ENCODE results near the gene PHF5A.
"Not testable (repeated sequence)": the region's sequence is repeated elsewhere in the genome, so short reads cannot be mapped to it uniquely, and the experiment has no call there.

The PHF5A gene

DNA sequence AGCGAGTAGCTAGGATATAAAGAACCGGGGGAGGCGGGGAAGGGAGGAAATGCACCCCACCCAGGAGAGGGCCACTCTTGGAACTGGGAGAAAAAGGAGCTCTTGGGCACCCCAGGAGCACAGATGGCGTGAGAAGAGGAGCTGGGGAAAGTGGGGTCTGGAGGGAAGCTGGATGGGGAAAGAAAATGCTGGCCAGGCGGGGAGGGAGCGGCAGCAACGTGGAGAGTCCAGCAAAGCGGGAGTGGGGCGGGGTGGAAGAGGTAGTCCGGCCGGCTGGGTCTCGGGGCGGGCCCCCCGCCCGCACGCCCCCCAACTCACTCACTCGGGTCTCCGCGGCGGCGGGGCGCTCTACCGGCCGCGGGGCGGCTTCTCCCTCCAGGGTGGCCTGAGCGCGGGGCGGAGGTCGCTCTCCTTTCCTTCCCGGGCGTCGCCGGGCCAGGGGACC lies 22.4 kb downstream of the PHF5A start:
- DNase-seq: no peak

DNA sequence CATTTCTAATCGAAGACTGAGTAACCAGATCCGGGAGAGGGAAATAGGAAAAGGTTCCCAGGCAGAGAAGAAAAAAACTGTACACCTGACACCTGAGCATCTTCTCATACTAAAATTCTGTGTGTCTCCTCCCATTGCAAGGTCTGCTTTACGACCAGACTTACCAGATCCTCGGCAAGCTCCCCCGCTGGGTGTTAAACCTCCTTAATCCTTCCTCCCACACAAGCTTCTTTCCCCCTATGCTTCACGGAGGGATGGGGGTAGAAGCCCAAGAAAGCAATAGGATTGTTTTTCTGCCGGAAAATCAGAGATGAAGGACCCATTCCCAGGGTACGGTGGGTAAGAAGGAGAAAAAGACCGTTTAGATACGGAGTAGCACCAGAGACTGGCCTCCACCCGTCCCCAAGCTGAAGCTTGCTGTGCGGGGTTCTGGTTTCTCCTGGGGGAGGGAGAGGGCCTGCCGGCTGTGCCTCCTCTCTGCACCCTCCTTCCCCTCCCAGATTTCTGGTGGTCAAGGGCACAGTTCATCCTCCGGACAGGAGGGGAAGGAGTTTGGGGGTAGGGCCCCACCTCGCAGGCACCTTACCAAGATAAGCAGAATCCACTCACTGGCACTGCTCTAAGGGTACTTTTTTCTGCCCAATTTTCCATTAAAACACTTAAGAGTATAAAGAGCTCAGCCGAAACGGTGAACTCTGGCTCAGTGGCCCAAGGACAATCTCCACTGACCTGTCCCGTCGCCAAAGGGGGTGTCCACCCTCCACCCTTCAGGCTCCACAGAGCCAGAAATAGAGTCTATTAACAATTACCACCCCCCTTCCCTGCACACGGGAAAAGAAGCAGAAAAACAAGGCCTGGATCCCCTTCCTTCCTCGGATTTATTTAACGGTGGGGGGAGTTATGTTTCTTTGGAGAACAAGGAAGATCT lies 23.1 kb downstream of the PHF5A start:
- DNase-seq: peak; percentile 14

DNA sequence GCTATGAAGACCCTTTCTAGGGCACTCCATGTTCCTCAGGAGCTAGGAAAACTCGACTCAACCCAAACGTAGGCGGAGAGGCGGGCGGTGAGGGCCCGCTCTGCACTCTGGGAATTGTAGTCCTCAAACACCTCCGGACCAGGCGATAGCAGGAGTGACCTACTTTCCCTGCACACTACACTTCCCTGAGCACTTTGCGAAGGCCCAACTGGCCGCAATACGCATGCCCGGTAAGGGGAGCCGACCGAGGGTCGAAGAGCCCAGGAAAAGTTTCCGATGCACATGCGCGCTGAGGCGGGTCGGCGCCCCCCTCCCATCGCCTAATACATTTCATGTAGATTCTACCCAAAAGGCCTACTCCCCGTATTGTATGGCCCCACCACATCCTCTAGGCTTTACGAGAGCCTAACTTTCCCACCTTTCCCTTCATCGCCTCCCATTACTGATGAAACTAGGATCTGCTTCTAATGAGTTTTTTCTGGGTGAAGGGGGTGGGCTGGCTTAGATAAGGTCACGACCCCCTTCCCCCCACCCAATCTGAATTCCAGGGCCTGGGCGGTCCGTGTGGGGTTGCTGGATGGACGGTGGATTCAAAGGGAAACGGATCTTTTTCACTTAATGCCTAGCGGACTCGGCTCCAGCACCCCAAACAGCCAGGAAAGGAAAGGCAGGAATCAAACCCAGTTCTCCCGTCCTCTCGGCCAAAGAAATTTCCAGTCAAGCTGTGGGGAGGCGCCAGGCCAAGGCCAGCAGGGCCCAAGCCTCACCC lies 23.9 kb downstream of the PHF5A start:
- peak; percentile 92 for DNase-seq

DNA sequence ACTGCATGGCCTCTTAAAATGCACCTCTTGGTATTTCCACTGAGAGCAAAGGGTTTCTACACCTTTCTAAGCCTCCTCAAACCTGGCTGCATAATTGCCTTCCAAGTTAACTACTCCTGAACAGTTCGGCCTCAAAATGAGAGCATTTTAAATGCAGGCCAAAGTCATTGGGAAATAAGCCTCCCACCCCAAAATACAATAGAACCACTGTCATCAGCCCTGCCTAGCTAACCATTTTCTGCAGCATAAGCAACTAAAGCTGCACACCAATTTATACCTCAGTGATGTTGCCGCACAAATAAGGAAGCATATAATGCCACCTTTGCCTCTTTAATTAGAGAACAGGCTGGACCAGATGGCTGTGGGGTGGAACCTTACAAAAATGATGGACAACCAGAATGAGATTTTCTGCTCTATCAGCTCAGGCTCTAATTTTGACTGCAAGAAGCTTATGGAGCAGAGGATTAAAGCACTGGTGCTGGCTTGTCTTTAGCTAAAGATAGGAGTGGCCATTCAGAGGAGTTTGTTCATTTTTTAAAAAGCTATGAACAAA lies 26.2 kb downstream of the PHF5A start:
- no peak for DNase-seq

DNA sequence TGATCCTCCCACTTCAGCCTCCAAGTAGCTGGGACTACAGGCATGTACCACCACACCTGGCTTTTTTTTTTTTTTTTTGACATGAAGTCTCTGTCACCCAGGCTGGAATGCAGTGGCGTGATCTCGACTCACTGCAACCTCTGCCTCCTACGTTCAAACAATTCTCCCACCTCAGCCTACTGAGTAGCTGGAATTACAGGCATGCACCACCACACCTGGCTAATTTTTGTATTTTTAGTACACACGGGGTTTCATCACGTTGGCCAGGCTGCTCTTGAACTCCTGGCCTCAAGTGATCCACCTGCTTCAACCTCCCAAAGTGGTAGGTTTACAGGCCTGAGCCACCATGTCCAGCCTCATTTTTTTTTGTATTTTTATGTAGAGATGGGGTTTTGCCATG lies 28.0 kb downstream of the PHF5A start:
- DNase-seq: not testable (repeated sequence)

DNA sequence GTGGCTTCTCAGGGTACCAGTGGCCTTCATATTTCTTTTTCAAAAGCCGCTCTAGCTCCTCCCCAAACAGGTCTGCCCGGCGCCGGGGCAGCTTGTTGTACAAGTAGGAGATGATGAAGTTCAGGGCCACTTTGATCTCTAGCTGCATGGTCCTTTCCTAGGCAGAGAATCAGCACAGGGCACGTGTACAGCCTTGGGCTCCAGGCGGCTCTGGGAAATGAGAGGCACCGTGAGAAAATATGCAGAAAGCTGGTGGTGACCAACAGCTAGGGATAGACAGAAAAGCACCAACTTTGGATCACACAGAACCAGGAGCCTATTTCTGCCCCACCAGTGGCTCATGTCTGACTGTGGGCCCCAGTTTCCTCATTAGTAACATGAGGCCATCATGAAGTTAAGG lies 31.3 kb downstream of the PHF5A start:
- DNase-seq: no peak

DNA sequence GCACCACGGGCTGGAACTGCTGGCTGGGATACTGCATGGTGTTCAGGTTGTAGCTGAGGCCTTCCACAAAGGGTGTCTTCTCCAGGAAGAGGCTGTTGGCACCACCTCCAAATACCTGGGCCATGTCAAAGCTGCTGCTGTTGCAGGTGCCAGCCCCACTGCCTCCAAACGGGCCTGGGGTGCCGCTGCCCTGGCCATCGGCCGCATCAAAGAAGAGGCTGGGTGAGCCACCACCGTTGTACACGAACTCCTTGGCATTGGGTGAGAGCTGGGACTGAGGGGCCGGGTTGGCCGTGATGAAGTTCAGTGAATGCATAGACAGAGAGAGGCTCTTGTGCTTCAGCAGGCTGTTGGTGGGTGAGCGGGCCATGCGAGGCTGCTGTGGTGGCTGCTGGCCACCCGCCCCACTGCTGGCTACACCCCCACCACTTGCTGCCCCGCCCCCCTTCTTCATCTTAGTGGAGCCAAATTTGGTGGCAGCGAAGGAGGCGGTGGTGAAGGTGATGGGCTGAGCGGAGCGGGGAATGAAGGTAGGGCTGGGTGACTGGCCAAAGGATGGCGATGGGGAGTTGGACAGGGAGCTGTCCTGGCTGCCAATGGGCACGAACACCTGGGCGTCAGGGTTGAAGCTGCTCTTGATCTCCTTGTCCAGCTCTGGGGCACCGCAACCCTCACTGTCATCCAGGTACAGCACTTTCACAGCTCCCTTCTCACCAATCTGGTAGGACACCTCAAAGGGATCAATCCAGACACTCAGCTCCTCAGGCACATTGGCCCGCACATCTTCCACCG lies 32.0 kb downstream of the PHF5A start:
- no peak for DNase-seq

DNA sequence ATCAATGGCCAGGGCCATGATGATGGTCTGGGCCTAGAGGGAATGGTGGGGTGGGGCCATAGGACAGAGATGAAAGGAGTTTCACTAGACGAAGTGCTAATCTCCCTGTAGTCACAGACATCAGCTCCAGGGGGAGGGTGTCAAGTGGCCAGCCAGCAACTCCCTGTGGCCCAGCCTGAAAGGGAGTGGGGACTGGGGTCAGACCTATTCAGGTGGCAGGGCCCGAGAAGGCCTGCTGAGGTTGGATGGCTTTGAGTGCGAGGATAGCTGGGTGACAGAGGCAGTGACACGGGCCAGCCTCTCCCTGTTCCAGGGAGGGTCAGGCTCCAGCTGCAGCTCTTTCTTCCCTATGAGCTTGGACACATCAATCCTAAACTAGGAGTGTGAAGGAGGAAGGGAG lies 32.9 kb downstream of the PHF5A start:
- DNase-seq: no peak

DNA sequence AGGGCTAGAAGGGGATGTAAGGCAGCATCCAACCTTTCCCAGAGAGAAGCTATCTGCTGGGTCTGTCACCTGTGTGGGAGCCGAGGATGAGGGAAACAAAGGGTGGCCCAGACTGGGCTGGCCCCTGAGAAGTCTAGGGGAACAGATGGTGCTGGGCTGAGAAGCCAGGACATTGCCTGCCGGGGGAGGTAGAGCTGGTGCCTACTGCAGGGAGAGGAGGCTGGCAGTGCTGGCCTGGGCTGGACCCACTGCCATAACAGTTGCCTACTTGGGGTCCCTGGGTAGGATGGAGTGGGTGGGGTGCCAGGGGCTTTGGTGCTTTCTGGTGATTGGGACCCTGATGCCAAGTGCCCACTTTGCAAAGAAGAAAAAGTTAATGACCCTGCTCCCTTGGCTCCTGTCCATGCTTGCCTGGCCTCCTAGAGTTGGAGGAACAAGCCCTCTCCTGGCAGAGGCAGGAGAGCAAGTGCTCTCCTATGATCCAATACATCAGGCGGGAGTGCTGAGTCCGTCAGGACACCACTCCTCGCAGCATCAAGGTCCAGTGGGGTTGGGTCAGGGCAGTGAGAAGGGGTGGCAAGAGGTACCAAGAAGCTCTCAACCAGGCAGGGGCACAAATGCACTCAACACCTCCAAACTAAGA lies 34.0 kb downstream of the PHF5A start:
- DNase-seq: not testable (repeated sequence)

DNA sequence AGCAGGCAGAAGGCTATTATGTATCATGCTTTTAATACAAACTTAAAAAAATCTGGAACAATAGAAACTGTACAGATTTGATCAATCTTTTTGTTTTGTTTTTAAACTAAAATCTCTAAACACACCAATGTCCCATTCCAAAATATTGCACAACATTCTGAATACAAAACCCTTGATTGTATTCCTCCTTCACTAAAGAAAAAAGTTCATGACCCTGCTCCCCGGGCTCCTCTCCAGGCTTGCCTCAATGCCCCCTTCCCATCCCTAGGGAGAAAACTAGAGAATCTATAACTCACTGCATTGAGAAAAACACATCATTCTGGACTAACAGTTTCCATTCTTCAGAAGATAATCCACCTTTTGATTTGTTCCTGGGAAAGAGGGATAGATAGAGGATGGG lies 35.0 kb downstream of the PHF5A start:
- not testable (repeated sequence) for DNase-seq

DNA sequence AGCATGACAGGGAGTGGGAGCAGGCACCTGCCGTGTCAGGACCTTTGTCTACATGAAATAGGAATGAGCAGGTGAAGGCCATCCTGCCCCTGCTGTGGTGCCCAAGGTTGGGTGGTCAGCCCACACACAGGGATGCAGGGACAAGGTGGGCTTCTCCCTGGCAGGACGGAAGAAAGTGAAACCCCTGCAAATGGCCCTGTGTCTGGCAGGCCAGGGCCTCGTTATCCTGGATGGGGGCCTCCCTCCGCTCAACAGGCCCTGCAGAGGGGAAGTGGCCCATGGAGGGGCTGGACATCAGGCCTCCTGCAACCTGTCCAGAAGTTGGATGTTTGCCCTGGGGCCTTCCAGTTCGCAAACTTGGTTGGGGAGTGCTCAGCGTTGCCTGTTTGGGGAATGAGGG lies 36.8 kb downstream of the PHF5A start:
- DNase-seq: no peak

DNA sequence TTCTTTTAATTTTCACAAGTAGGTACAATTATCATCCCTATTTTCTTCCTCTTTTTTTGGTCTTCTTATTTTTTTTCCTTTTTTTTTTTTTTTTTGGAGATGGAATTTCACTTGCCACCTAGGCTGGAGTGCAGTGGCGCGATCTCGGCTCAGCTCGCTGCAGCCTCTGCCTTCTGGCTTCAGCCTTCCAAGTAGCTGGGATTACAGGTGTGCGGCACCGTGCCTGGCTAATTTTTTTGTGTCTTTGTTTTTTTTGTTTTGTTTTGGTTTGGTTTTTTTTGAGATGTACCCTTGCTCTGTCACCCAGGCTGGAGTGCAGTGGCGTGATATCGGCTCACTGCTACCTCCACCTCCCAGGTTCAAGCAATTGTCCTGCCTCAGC lies 38.5 kb downstream of the PHF5A start:
- no peak for DNase-seq

DNA sequence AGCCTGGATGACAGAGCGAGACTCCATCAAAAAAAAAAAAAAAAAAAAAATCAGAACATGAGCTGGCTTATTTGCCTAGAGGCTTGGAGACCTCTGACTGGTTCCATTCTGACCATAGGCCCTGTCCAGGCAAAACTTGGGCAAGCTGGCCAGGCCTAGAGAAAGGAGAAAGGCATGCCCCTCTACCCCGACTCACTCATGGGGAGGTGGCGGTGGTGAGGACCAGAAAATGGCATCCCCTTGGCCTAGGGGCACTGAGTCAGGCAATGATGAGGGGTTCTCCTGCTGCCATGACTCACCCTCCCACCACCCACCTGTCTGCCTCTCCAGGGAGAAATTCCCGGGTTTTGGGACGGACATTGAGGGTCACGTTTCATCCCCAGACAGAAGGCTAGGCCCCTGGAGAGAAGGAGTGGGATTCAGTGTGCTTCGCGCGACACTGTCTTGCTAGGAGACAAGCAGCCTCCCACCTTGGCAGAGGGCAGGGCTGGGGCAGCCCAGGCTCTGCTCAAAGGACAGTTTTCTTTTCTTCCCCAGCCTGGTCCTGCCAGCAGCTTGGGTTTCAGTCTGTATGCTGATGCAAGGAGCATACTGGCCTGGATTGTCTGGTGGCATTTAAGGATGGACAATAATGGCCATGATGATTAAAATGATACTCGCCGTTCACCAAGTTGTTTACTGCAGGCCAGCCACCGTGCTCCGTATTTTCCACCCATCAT lies 39.1 kb downstream of the PHF5A start:
- no peak for DNase-seq

DNA sequence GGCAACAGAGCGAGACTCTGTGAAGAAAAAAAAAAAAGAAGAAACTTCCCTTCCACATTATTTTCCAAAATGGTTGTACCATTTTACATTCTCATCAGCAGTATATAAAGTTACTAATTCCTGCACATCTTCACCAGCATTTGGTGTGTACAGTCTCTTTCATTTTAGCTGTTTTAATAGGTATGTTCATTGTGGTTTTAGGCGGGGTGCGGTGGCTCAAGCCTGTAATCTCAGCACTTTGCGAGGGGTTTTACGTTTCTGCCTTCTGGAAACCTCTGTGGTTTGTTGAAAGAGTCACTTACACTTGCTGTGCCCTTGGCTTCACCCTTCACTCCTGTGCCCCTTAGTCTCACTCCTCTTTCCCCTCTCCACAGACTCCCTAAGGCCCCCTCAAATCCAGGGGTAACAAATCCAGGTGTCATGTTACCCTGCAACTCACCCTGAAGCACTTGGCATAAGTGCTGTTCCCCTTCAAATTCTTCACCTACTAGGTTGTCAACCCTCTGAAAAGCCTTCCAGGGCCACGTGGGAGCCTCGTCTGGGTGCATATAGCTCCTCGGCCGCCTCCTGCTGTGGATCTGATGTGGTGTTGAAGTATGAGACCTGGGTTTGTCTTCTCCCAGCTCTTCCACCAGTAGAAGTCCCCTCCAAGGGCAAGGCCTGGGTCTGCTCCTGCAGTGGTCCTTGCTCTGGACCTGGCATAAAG lies 42.7 kb downstream of the PHF5A start:
- DNase-seq: no peak

DNA sequence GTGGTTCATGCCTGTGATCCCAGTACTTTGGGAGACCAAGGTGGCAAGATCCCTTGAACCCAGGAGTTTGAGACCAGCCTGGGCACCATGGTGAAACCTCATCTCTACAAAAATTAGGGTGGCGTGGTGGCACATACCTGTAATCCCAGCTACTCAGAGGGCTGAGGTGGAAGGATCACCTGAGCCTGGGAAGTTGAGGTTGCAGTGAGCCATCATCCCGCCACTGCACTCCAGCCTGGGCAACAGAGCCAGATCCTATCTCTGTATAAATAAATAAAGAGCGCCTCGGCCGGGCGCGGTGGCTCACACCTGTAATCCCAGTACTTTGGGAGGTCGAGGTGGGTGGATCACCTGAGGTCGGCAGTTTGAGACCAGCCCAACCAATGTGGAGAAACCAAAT lies 49.8 kb downstream of the PHF5A start:
- DNase-seq: no peak

DNA sequence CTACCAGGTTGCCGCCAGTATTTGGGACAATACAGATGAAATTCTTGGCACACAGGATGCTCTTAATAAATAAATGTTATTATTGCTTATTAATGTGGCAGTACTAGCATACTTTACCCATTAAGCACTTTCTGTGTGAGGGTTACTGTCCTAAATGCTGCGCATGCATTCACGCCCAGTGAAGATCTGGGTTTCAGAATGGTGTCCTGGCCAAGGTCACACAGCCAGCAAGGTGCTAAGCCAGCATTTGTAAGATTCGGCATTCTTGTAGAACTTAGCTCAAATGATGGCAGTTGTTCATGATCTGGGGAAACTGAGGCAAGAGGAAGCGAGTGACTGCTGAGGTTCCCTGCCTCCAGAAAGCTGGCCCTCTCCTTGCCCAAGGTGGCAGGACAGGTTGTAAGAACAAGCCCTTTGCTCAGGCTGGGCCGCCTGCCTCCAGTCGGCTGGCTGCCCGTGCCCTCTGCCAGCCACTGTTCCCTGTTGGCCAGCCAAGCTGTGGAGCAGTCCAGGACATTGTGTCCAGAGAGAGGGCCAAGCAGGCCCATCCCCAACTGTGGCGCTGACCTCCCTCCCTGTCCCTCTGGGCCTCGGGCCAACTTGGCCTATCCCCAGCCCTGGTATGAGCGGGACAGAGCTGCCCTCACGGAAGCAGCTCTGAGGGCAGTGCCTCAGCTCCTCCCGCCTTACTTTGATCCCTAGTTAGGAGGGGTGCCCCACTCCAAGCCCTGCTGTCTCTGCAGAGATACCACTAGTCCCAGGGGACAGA lies 50.7 kb downstream of the PHF5A start:
- DNase-seq: no peak

DNA sequence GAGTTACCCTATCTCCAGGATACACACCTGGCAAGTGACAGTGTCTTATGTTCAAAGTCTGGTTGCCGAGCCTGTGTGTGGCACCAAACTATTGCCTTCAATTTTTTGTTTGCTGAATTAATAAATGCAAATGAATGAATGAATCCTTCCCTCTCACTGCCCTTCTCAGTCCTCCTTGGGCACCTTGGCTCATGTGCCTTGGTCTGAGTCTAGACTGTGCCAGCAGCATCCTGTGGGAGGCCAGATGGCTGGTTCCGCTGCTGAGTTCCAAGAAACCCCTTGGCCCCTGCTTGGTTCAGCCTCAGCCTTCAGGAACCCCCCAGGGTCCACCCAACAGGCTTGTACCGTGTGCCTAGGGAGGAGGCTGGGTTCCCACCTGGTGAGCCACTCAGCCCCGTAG lies 52.9 kb downstream of the PHF5A start:
- no peak for DNase-seq

DNA sequence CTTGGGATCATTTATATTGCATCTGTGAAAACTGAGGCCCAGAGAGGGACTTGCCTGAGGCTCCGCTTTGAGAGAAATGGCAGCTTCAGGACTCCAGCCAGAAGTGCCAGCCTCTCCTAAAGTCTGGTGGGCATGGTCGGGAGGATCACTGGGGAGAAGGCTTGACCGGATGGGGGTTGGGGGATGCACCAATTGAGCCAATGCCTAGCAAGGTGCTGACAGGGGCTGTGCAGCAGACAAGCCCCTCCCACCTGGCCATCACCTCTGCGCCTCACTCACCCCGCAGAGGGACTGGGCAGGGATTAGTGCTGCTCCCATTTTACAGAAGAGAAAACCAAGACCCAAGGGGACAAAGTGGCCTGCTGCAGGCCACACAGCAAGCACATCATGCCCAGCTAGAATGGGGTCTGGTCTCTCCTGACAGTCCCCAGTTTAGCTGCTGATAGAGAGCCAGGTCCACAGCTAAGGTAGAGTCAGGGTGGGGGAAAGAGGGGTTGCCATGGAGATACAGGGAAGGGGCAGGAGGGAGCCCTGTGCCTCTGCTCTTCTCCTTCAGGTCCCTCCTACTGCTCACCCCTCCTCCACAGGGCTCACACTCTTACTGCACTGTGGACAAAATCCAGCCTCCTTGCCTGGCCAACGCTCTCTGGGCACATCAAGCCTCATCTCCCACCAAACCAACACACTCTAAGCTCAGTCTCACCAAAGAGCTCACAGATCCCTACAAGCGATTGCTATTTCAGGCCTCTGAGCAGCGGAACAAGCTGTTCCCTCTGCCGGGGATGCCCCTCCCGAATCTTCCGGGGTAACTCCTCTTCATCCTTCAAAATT lies 57.3 kb downstream of the PHF5A start:
- no peak for DNase-seq

DNA sequence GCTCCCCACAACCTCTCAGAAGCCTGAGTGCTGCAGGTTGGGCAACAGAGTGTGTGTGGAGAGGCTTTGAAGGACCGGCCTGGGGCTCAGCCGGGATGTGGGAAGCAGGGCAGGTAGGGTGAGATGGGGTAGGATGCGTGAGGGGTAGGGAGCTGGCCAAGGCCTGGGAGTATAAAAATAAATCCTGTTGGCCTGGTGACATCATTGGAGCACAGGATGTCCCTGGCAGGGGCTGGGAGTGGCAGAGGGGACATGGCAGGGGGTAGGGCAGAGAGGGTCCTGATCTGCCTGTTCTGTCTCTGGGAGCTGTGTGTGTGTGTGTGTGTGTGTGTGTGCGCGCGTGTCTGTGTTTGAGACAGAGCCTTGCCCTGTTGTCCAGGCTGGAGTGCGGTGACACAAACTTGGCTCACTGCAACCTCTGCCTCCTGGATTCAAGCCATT lies 58.2 kb downstream of the PHF5A start:
- no peak for DNase-seq

All from NCI-H146 (cell line).